Urothelium cell line (cell line): Measurements from ENCODE around the gene MYO1E.
"Not testable (repeated sequence)": the region's sequence is repeated elsewhere in the genome, so short reads cannot be mapped to it uniquely, and the experiment has no call there.

Source experiments
- DNase-seq: peaks from one replicate; pipeline ENCODE4 v3.0.0; 2011; ENCODE audit warnings: low spot score, mixed read lengths
- FAIRE-seq: peaks from 2 replicates; lab custom pipeline; 2011; peaks lifted over from hg19 to GRCh38; lab: Jason Lieb, UNC

MYO1E gene

GRCh38 chr15:59296181-59296617 lies 76.5 kb downstream of the MYO1E start:
- DNase-seq, result no peak
- FAIRE-seq, result no peak

GRCh38 chr15:59295261-59296001 lies 77.2 kb downstream of the MYO1E start:
- peak; percentile 55 for DNase-seq

GRCh38 chr15:59294574-59295260 lies 78.0 kb downstream of the MYO1E start:
- FAIRE-seq, result no peak
- DNase-seq, result peak; percentile 78

More at GRCh38 chr15:59295261-59296001, 77.2 kb downstream of the MYO1E start:
- FAIRE-seq, result no peak

- peak; percentile 45 for DNase-seq
- FAIRE-seq, result no peak
Measured at GRCh38 chr15:59292442-59293151, 80.1 kb downstream of the MYO1E start.

- DNase-seq (no peak), FAIRE-seq (no peak)
Measured at GRCh38 chr15:59291213-59291549, 81.5 kb downstream of the MYO1E start.

DNA sequence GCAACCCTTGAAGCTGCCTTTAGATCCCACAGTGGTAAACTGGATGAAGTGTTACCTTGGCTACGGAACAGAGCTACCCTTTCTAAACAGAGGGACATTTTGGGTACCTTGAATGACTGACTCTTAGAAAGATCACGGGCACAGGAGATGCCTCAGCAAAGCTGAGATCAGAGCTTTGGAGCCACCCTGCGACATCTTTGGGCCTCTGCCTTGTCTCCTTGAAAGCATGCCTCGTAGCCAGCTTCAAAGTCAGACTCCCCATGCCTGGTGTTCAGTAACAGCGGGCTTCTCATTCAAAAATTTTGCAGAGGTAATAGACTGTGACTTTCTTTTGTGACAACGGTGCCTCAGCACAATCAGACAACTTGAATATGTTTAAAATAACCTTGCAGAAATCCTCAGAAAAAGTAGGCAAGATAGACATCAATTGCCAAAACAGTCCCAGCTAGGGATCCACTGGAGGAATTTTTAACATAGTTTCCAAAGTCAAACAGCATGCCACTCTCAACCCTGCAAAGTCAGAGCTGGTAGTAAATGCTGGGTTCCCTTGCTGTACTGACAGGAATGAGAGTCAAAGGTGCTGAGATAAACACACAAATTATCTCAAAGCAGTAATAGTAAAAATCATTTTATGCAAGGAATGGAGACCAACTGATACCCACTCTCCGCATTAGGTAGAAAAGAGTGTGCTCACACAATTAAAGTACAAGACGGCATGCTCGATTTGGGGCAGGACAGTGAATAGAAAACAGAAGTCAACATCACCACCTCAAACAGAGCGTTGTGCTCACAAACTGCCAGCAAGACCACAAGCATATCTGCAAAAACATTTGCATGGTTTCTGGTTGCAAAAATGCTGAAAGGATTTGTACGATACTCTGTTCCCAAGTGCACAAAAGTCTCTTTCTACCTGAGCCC lies 82.1 kb downstream of the MYO1E start:
- FAIRE-seq (no peak), DNase-seq (no peak)

DNA sequence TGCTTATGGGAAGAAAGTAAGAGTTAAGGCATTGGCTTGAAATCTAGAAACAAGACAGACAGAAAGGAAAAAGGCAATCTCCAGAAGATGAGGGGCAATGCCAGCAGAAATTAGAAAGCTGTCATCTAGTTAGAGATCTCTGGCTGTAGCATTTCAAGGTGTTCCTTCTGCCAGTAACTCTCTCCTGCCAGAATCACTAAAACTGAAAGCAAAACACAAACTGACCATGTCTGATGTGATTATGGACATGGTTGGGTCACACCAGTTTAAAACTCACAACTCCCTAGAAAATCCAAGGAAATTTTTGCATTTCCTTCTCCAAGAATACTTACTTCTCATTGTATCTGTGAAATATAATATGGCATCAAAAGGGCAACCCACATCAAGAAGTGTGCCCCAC lies 83.1 kb downstream of the MYO1E start:
- DNase-seq (no peak), FAIRE-seq (no peak)

DNA sequence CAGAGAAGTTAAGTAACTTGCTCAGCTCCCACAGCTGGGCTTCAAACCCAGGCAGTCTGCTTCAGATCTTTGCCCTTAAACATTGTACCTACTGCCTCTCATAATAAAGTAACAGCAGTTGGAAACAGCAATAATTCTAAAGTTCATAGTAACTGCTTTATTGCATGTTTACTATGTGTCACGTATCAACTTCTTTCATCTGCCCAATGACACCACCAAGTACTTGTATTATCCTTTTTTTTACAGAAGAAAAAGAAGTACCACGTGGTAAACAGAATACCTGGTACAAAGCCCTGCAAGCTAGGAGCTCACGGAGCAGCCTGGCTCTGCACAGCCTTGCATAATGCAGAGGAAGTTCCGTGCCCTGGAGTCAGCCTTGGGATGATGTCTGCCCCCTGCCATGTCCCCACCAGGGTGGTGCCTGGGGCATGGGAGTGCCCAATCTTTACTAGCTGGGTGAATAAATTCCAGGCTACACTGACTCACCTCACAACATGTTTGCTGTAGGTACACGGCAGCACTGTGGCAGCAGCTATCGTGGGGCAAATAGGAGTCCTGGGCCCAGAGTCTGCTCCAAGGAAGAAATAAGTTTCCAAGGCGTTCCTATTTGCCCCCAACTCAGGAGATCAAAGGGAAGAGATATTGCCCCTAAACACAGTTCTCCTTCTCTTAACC lies 88.8 kb downstream of the MYO1E start:
- FAIRE-seq (peak; percentile 66), DNase-seq (peak; percentile 45)

GRCh38 chr15:59282515-59283337 lies 89.9 kb downstream of the MYO1E start:
- no peak for DNase-seq

GRCh38 chr15:59281699-59282098 lies 91.0 kb downstream of the MYO1E start:
- FAIRE-seq (no peak), DNase-seq (no peak)

More at GRCh38 chr15:59282515-59283337, 89.9 kb downstream of the MYO1E start:
- FAIRE-seq, result no peak

GRCh38 chr15:59280855-59281254 lies 91.8 kb downstream of the MYO1E start:
- FAIRE-seq (no peak), DNase-seq (no peak)

GRCh38 chr15:59280292-59280691 lies 92.4 kb downstream of the MYO1E start:
- DNase-seq, FAIRE-seq: not testable (repeated sequence)

DNA sequence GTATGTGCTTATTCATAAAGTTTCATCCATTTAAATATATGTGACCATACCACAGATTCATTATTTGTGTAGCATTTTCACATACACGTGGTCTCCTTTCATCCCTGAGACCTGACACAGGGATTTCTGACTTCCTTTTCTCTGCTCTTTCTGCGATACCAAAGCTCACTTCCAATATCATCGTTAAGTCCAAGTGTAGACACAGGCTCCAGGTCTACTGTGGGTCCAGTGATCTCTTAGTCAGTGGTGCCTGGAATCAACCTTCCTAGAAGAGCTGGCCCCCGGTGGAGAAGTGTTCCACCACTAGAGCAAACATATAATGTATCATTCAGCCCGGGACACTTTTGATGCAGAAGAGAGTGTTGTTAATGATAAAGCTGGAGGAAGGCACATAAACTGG lies 93.6 kb downstream of the MYO1E start:
- FAIRE-seq, result no peak
- no peak for DNase-seq

GRCh38 chr15:59278120-59278519 lies 94.6 kb downstream of the MYO1E start:
- no peak for FAIRE-seq
- DNase-seq, result no peak

- no peak for FAIRE-seq
- no peak for DNase-seq
Measured at GRCh38 chr15:59276225-59277178, 96.2 kb downstream of the MYO1E start.

GRCh38 chr15:59274126-59274970 lies 98.3 kb downstream of the MYO1E start:
- DNase-seq (peak; percentile 70), FAIRE-seq (peak; percentile 40)

- no peak for DNase-seq
- no peak for FAIRE-seq
Measured at GRCh38 chr15:59273234-59273633, 99.4 kb downstream of the MYO1E start.
